Activated naive CD4-positive, alpha-beta T cell treated with anti-CD3 and anti-CD28 coated beads, Interleukin-2, amount 10 ng/mL, durations not matched to agents 7 days and 5 days (primary cell): ENCODE data around the gene ZG16B.

Experiments
- CTCF ChIA-PET: fragments of 350-600 bp; sonication (Branson Sonifier 250); formaldehyde crosslinking; loops from one replicate; lab custom pipeline; 2021; ENCODE audit warnings: antibody characterized with exemption; lab: Charles Lee
- DNase-seq: peaks from one replicate; pipeline ENCODE4 v3.0.0-alpha.2; 2020
- H3K27ac Mint-ChIP-seq: one replicate; pipeline ENCODE4 v1.8.0; 2021; ENCODE audit warnings: mild to moderate bottlenecking, moderate library complexity, mixed read lengths
- H3K27me3 Mint-ChIP-seq: one replicate; pipeline ENCODE4 v1.8.0; 2021; ENCODE audit warnings: mild to moderate bottlenecking, mixed read lengths
- H3K36me3 Mint-ChIP-seq: one replicate; pipeline ENCODE4 v1.8.0; 2021; ENCODE audit warnings: mixed read lengths
- H3K4me1 Mint-ChIP-seq: one replicate; pipeline ENCODE4 v1.8.0; 2021; ENCODE audit warnings: mixed read lengths
- H3K4me3 Mint-ChIP-seq: one replicate; pipeline ENCODE4 v1.8.0; 2021; ENCODE audit warnings: mild to moderate bottlenecking, moderate library complexity, mixed read lengths
- H3K9me3 Mint-ChIP-seq: one replicate; pipeline ENCODE4 v1.8.0; 2021; ENCODE audit warnings: mixed read lengths

Gene ZG16B

GRCh38 chr16:2867987-2868789, 38.1 kb downstream of the ZG16B start:
- CTCF ChIA-PET: interaction anchor here (0.7 to 6.9 kb wide), 14 partner anchors 10 to 149 kb away, joined by 3 to 95 read pairs (median 4); partner anchors contain the start of genes FLYWCH1, FLYWCH2, PRSS22 and ZG16B
- Mint-ChIP-seq H3K4me3 (peak overlapping the region; percentile 80), H3K36me3 (no peaks in the 10 kb centered on the region), H3K27me3 (peaks cover 45% of the 10 kb centered on the region), H3K4me1 (peaks cover 19% of the 10 kb centered on the region), H3K27ac (peak overlapping the region; percentile 78), H3K9me3 (no peaks in the 10 kb centered on the region)
- peak; percentile 95 for DNase-seq

- no peak for DNase-seq
- Mint-ChIP-seq H3K36me3 (no peaks in the 10 kb centered on the region), H3K4me1 (peaks cover 20% of the 10 kb centered on the region), H3K27me3 (peaks cover 61% of the 10 kb centered on the region), H3K27ac (no peak overlapping the region), H3K4me3 (no peak overlapping the region), H3K9me3 (no peaks in the 10 kb centered on the region)
- CTCF ChIA-PET: interaction anchor here (0.7 to 6.9 kb wide), 4 partner anchors 11 to 55 kb away, joined by 3 to 95 read pairs (median 7); partner anchors contain the start of gene FLYWCH2
These were observed 41.8 kb downstream of the ZG16B start for GRCh38 chr16:2871926-2872325.

GRCh38 chr16:2874032-2874911, 44.2 kb downstream of the ZG16B start:
- no peak overlapping the region for H3K27ac Mint-ChIP-seq
- H3K4me3 Mint-ChIP-seq: no peak overlapping the region
- CTCF ChIA-PET: interaction anchor here (0.6 to 2.5 kb wide), 6 partner anchors 9 to 38 kb away, joined by 3 to 12 read pairs (median 6); partner anchors contain the start of genes FLYWCH1 and FLYWCH2
- H3K4me1 Mint-ChIP-seq: peaks cover 6% of the 10 kb centered on the region
- DNase-seq: no peak
- no peaks in the 10 kb centered on the region for H3K36me3 Mint-ChIP-seq
- no peaks in the 10 kb centered on the region for H3K9me3 Mint-ChIP-seq
- H3K27me3 Mint-ChIP-seq: peaks cover 52% of the 10 kb centered on the region

GRCh38 chr16:2874912-2875362, 44.8 kb downstream of the ZG16B start:
- Mint-ChIP-seq H3K9me3 (peaks cover 5% of the 10 kb centered on the region), H3K4me3 (no peak overlapping the region), H3K27ac (no peak overlapping the region), H3K4me1 (peaks cover 6% of the 10 kb centered on the region), H3K36me3 (no peaks in the 10 kb centered on the region), H3K27me3 (peaks cover 52% of the 10 kb centered on the region)
- CTCF ChIA-PET: interaction anchor here (0.6 to 2.5 kb wide), 6 partner anchors 8 to 37 kb away, joined by 3 to 12 read pairs (median 6); partner anchors contain the start of genes FLYWCH1 and FLYWCH2
- DNase-seq: peak; percentile 77

DNA sequence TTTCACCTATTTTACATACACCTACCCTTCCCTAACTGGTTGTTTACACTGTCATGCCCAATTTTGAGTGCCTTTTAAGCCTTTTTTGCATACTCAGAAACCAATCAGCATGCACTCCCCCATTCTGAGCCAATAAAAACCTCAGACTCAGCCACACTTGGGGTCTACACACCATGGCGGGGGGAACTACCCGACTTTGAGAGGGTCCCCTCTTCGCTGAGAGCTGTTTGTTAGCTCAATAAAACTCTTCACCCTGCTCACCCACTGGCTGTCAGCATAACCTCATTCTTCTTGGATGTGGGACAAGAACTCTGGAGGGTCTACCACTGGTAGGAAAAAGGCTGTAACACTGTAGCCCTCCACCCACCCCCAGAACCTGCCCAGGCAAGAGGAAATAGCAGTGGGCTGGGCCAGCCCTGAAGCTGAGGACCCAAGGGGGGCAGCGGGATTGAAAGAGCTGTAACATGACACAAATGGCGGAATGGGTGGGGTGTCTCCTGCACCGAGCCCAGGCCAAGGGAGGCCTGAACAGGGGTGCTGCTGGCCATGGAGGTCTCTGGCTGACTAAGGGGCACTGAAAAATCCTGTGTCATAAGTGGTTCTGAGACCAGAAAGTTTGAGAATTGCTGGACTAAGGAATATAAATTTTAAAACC, 49.9 kb downstream of the ZG16B start:
- peaks cover 17% of the 10 kb centered on the region for H3K27me3 Mint-ChIP-seq
- peaks cover 15% of the 10 kb centered on the region for H3K4me1 Mint-ChIP-seq
- no peak overlapping the region for H3K27ac Mint-ChIP-seq
- H3K4me3 Mint-ChIP-seq: no peak overlapping the region
- H3K9me3 Mint-ChIP-seq: peaks cover 7% of the 10 kb centered on the region
- CTCF ChIA-PET: interaction anchor here (2.6 kb wide), 1 partner anchor 40 kb away, joined by 10 read pairs; no protein-coding TSS in a partner anchor
- DNase-seq: no peak
- no peaks in the 10 kb centered on the region for H3K36me3 Mint-ChIP-seq
